RCC 7860 (cell line): ENCODE results near the gene MAST4.

Experiments used
- DNase-seq: peaks from one replicate; pipeline ENCODE4 v3.0.0-alpha.2; 2015; ENCODE audit warnings: low spot score
- FAIRE-seq: peaks from 2 replicates; lab custom pipeline; 2012; peaks lifted over from hg19 to GRCh38; lab: Jason Lieb, UNC

The MAST4 gene

DNA sequence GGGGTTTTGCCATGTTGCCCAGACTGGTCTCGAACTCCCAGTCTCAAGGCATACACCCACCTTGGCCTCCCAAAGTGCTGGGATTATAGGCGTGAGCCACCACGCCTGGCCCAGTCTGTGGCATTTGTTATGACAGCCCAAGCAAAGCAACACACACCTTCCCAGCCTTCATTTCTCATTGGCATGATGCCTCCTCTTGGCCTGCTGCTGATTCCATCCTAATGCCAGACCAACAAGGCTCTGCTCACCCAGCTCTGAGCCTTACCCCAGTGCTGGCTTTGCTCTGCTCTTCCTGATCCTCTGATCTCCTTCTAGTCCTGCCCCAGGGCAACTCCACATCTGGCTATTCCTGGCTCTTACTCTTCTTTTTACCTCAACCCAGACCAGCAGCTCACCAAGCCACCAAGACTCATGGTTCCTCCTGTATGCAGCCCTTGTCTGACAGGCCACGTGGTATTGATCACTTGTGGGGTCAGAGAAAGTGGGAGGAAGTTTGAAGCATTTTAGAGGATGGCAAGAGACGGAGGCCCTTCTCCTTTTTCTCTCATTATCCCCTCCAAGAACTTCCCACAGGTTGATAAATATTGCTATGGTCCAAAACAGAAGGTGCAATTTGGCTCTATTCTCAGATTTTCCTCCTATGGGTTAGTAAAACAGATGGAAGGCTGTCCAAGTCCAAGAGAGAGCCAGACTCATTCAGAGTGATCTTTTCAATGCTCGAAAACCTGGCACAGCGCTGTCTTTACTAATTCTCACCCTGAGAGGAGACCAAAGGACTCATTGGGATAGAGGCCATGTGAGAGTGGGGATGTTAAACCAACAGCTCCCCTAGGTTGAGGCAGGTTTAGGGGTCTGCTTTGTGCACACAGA, 599.4 kb downstream of the MAST4 start:
- DNase-seq, result no peak
- no peak for FAIRE-seq

DNA sequence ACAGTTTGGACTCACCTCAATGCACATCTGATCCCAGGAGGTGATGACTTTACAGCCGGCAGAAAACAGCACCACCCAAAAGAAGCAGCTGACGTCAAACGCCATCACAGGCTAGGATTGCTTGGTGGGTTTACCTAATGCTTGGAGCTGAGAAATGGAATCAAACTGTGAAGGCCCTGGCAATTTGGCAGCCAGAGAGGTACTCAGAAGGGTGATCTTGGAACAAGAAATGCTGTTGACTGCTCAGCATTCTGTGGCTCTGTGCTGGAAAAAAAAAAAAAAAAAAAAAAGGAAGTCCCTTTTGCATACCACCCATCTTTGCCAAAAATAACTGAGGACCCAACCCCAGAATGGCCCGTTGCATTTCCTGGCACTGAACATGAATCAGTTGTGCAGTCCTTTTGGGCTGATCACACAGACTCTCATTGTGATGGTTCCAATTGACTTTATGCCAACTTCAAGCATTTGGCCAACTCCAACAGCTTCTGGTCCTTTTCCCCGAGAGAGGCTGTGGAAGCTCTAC, 600.4 kb downstream of the MAST4 start, which contains the start of gene CD180:
CD180 (minus strand) TSS at position 263 of the 523 bp plus-strand sequence; CDS start at position 105, 158 bp downstream.
- no peak for DNase-seq
- no peak for FAIRE-seq

DNA sequence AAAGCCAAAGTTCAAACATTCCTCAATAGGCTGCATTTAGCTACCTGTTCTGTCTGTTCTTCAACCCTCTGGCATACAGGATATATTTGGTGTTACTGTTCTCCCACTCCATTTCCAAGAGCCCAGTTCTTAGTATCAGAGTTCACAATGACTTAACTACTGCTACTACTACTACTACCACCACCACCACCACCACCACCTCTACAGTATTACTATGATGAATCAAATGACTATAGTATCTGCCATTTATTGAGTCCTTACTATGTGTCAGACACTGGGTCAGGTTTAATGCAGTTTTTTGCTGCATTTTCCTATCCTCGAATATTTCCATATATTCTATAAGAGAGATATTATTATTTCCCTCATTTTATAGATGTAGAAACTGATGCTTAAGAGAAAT, 601.3 kb downstream of the MAST4 start:
- FAIRE-seq (no peak), DNase-seq (no peak)

DNA sequence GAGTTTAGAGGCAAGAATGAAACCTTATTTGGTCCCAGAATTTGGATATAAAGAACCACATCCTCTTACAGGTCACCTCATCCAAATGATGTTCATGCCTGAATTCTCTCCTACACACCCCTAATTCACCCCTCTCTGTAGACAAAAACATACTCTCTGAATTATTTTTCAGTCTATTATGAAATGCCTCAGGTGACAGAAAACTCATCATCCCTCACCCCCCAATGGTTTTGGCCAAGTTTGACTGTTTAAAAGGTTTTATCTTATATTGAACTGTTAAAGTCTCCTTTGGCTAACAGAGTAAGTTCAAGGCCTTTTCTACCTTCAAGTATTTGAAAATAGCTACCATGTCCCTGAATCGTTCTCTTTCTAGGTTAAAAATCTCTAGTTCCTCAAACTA, 602.7 kb downstream of the MAST4 start:
- FAIRE-seq (no peak), DNase-seq (no peak)

DNA sequence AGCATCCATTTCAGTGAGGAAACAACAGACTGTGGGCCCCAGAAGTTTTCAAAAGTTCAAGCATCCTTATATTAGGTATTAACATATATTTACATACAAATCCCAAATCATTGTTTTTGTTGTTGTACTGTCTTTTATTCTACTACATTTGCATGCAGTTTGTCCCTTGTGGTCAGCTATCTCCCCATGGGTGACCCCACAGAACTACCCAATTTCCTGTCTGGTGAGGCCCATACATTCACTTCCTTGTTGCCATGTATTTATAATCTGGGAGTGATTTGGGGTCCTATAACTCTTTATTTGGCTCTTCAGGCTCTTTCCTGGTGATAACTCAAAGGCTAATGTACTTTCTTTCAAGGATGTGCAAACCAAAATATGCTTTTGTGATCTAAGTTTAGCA, 603.7 kb downstream of the MAST4 start:
- FAIRE-seq (no peak), DNase-seq (no peak)

DNA sequence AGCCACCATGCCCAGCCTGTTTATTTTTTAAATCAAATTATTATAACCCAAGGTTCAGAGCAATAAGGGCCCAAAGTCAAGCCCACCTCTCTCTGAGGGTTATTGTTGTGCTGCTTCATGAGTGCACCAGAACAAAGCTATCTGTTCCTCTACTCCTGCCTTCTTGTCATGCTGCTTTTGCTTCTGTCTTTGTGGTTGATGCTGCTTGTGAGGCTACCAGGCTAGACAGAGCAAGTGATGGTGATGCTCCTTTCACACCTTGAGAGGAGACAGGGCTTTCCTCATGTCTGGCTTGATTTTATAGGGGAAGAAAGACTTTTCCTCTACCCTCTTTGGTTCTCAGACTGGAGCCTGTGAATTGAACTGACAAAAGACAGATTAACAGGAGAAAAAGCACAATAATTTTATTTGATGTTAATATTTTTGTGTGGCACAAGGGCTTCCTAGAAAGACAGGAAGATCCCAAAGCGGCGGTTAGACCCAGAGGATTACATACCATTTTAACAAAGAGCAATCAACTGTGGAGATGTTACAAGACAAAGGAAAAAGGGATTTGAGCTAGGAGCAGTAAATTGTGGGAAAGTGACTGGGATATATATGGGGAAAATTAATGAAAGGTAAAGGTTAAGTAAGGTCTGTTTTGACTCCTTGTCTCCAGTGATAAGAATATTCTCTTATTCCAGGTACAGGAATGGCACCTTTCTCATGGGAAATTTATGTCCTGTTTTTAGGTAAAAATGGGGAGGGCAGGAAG, 604.8 kb downstream of the MAST4 start:
- FAIRE-seq, result no peak
- DNase-seq, result no peak

DNA sequence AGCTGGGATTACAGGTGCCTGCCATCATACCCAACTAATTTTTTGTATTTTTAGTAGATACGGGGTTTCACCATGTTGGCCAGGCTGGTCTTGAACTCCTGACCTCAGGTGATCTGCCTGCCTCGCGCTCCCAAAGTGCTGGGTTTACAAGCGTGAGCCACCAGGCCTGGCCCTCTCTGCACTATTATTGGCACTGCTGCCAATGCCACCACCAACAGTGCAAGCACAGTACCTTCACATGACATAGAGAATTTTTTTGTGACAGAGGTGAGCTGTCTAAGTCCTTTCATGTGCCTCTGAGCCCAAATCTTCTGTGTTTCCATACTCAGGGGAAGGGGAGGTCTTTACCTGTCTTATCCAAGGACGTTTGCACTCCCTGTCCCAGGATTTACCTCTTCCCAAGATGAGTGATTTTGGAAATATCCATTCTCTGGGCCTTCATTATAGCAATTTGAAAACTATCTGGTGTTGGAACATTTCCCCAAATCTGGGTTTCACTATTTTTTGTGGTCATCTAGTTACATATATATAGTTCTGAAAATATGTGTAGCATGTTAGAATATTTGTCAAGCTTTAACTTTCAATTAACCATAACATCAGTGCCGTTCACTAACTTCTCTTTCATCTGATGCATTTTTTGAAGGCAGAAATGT, 605.8 kb downstream of the MAST4 start:
- no peak for FAIRE-seq

DNA sequence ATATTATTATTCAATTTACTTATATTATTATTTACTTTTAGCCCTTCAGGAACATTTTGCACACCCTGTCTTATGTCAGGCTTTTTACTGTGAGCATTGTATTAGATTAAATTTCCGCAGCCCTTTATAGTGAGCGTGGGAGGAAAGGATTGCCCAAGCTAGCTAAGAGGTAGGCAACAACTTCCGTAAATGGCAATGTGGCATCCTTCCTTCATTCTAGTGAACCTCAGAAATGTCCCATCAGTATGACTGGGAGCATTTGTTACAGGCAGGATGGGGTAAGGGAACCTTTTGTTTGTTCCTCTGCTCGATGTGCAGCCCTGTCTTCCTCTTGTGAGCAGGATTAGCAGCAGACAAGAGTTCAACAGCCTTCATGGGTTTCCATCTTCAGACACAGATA, 606.6 kb downstream of the MAST4 start:
- DNase-seq, result no peak

More for the DNA sequence above, 605.8 kb downstream of the MAST4 start:
- no peak for DNase-seq

DNA sequence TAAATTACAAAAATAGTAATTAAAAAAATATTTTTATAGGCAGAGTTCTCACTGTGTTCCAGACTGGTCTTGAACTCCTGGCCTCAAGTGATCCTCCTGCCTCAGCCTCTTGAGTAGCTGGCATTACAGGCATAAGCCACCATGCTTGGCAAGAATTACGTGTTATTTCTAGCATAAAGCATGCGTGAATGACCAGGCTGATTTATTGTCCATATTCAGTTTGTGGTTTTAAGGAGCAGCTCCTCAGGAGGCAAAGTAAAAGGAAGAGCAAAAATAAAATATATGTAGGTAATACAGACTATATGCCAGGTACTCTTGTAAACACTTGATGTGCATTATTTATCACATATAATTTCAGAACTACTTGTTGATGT, 607.5 kb downstream of the MAST4 start:
- DNase-seq, result no peak
- FAIRE-seq, result no peak

More for the DNA sequence above, 606.6 kb downstream of the MAST4 start:
- FAIRE-seq, result no peak

DNA sequence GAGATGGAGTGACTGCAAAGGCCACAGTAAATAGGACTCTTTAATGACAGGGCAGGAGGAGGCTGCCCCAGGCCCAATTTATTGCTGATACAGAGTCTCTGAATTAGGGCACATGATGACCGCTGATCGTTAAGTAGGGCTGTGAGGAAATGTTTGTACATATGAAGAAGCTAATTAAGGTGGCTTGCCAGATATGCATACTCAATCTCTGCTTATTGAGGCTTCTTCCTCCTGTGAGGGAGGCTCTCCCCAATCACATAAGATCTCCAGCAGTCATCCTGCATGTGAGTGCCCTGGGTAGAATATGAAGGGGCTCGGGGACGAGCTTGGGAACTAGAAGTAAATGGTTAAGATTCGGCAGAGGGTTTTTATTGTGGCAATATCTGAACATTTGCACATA, 608.6 kb downstream of the MAST4 start:
- DNase-seq (no peak), FAIRE-seq (no peak)

DNA sequence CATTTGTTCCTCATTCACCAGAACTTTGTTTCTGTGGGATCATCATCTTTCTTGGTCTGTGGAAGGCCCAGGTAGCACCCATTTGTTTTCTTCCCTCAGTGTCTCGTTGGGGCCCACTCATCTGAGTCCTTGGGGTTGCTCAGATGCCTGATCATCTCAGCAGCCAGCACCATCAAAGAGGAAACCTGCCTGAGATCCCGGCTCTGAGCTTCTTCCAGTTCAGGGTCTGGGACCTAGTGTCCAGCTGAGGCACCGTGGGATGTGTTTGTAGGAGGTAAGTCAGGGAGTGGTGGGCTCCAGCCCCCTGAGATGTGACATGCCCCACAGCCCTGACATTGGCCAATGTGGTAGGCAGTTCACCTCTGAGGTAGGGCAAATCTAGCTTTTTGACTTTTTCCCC, 609.8 kb downstream of the MAST4 start:
- FAIRE-seq, result no peak
- DNase-seq, result no peak

DNA sequence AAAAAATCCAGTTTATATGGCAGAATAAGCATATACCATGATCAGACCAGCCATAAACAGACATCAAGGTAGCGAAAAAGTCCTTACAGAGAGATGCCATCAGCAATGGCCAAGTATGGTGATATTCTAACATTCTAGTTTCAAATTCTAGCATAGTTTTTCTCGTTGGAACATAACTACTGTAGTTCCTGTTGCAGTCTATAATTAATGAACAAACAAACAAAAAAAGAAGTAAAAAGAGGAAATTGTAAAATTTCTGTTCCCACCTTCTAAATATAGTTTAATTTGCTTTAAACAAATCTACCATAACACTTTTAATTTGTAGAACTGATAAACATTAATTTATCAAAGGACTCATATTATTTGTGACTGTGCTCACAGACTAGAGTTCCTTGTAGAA, 610.3 kb downstream of the MAST4 start:
- DNase-seq (no peak), FAIRE-seq (no peak)

DNA sequence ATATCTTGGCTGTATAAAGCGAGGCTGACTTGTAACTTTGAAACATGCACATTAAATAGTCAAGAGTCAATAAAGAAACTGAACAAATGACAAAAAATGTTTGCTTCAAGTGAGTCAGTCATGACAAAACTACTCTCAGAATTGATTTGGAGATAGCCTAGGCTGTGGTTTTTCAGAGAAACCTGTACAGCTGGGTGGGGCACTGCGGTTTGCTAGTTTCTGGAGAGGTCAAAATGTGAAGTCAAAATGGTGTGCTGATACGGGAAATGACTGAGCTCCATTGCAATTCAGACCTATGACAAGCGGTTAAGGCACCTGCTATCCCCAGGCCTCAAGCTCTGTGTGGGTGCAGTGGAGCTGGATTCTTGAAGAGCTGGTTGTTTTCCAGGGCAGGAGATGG, 610.7 kb downstream of the MAST4 start:
- DNase-seq, result peak; percentile 53
- no peak for FAIRE-seq

DNA sequence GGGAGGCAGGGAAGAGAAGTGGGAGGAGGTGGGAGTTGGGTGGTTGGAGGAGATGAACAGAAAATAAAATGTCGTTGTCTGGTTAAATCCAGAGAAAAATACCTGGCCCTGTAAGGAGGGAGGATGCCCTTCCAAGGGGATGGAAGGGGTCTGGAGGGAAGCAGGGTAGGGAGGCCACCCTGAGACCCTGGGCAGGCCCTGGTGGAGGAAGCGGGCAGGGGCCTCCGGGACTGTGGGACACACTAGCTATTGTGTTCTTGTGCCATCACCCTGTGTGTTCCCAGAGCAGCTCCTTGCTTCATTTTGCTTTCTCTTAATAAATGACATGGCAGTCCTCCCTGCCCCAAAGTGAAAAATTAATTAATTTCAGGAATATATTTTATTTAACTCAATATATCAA, 612.2 kb downstream of the MAST4 start:
- no peak for FAIRE-seq

DNA sequence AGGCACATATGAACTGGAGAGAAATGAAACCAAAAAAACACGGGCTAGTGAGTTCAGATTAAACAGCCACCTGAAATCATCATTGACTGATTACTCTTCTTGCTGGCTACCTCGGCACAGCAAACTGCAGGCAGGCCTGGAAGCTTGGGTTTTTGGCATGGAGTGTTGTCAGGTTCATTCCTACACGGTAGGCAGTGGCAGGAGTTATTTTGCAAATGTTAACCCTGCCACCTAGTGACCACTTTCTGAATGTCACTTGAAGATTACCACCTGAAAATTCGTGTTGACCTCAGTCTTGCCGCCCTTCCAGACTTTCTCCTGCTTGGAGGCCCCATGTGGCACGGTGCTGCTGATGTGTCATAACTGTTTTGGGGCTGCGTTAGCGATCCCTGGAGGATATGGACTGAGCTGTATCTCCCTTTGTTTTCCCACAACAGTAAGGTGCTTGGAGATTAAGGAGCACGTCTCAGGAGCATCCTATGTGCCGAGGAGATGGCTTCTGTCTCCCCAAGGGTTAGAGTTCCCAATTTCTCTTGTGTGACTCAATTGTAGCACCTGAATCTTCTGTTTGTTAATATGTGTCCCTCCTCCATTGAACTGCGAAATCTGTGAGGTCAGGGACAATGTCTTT, 613.1 kb downstream of the MAST4 start:
- FAIRE-seq (no peak), DNase-seq (peak; percentile 4)

More for the DNA sequence above, 612.2 kb downstream of the MAST4 start:
- no peak for DNase-seq

DNA sequence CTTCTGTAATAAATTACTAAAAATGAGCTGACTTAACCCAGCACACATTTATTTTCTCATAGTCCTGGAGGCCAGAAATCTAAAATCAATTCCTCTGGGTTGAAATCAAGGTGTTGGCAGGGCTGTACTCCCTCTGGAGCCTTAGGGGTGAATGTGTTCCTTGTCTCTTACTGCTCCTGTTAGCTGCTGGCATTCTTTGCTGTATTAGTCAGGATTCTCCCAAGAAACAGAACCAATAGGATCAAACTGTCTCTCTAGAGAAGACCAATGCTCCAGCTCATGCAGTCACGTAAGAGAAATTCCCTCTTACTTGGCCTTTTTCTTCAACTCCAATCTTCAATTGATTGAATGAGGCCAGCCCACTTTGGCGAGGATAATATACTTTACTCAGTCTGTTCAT, 615.7 kb downstream of the MAST4 start:
- DNase-seq (no peak), FAIRE-seq (no peak)

DNA sequence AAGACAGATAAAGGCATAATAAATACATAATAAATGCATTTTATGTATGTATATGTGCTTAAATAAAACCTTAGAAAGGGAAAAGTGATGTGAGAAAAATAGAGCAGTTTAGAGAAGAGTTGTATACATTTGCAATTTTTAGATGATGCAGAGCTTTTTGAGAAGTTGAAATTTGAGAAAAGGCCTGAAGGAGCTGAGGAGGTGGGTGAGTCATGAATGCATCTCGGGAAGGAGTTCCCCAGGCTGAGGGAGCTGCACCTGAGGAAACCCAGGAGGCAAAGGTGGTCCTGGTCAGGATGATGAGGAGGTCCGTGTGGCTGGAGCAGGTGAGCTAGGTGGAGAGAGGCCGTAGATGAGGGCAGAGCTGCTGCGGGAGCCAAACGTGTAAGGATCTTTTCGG, 617.8 kb downstream of the MAST4 start:
- DNase-seq (no peak), FAIRE-seq (no peak)

DNA sequence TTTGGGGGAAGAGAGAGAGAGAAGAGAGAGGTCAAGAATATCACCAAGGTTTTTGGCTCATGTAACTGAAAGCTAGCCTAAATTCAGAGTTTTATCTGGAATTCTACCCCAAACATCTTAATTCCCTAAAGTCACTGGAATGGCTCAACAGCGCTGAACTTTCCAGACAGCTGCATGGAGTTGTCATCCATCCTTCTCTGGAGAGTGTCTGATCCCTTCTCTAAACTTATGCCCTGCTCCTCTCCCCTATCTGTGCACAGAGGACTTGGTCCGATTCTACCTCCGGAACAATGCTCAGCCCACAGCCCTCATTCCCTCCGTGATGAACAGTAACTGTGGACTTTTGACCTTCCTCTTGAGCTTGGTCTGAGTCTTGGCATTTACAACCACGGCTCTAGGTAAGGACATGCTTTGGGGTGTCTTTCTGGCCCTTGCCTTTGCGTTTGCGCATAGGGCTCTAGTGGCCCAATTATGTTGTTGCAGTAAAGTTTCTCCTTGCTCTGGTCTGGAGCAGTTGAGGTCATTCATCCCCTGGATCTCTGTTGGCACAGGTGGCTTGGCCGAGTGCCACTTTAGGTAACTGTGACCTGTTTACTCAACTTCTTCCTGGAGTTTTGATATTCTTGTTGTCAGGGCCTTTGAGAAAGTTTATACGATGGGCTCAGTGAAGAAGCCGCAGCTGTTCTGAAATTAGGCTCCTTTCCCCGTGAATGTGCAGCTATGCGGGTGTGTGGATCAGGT, 618.7 kb downstream of the MAST4 start:
- DNase-seq, result no peak
- no peak for FAIRE-seq

DNA sequence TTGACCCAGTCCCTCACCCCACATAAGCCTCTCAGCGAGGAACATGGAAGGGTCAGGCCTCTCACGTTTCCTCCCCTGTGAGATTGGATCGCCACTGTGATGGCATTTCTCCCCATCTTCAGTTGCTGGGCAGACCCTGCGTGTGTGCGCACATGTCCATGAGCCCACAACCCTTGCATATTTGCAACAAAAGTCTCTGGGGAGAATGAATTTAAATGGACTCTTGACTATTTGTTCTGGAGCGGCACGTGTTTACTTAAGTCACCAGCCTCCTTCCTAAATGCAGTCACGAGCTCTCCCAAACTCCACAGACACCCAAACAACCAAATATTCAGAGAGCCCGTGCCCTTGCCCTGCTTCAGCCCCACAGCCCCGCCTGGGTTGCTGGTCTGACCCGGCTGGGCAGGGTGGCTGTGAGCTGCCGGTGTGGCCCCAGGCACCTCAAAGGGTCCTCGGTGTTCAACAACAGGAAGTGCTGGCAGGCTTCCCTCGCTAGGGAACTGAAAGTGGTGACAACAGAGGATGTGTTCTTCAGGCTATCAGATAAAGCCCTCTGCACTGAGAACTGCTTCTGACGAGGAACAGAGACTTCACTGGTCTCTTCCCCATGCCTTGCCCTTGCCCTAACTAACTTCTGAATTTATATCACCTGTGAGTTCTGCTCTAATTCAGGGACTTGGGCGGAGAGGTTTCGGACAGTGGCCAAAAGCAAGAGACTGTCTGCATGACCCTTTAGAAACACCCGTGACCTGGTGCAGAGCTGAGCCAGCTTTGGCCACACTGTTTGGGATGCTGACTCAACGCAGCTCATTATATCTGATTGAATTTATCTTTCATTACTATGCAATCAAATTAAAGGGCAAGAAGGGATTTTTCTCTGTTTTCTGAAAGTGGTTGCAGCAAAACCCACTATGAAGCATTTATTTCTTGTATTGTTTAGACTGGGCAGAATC, 619.6 kb downstream of the MAST4 start:
- no peak for FAIRE-seq
- no peak for DNase-seq
